Measurements from ENCODE around the gene ZFP90. TPM values are rescaled to one million over a fixed set of nuclear protein-coding genes. Genes with fewer than 3 reads are reported as not detected.

The ZFP90 gene
- total RNA-seq, 3 donors from 2014 or later (not counting 1 experiment from before 2014, with no cell fraction given) = 23.1 to 36.0 (median 35.3) TPM

DNA sequence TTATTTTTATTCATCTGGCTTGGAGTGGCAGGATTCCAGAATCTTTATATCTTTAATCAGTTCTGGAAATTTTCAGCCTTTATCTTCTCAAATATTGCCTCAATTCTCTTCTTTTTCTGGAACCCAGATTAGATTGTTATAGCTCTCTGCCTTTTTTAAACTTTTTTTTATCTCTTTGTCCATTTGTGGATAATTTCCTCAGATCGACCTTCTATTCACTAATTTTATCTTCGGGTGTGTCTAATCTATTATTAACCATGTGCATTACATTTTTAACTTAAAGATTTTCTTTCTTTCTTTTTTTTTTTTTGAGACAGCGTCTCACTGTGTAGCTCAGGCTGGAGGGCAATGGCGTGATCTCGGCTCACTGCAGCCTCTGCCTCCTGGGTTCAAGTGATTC, 5.2 kb upstream of the ZFP90 start:
- ATAC-seq (no peak), DNase-seq (no peak)
- H3K27ac Mint-ChIP-seq = no peak overlapping the region
- no peaks in the 10 kb centered on the region for H3K36me3 Mint-ChIP-seq
- peaks cover 15 to 24% of the 10 kb centered on the region in 2 donors for H3K4me1 Mint-ChIP-seq
- no peaks in the 10 kb centered on the region for H3K9me3 Mint-ChIP-seq
- 100% methylated on average over 5 of the region's 5 CpGs for WGBS (ENCODE audit: insufficient coverage)
- H3K36me3 ChIP-seq (ENCODE audit: control insufficient read depth, insufficient read depth, low read length) = no peaks in the 10 kb centered on the region
- peaks cover 6% of the 10 kb centered on the region for H3K27me3 ChIP-seq (ENCODE audit: control insufficient read depth, insufficient read depth, low read length)
- H3K27ac ChIP-seq (ENCODE audit: low read length) = no peak overlapping the region
- peaks cover 0 to 4% of the 10 kb centered on the region in 2 donors for H3K27me3 Mint-ChIP-seq (ENCODE audit: low read depth in 2 of 2)
- intact Hi-C loops (cut with micrococcal nuclease) = no loop called here
- H3K9me3 ChIP-seq (ENCODE audit: control insufficient read depth, insufficient read depth, low read length) = no peaks in the 10 kb centered on the region
- no peak overlapping the region for H3K4me3 ChIP-seq (ENCODE audit: low read length)
- peaks cover 26% of the 10 kb centered on the region for H3K4me1 ChIP-seq (ENCODE audit: control insufficient read depth, insufficient read depth, low read length)
- H3K4me3 Mint-ChIP-seq = no peak overlapping the region
- TF ChIP-seq, protein P1, sequence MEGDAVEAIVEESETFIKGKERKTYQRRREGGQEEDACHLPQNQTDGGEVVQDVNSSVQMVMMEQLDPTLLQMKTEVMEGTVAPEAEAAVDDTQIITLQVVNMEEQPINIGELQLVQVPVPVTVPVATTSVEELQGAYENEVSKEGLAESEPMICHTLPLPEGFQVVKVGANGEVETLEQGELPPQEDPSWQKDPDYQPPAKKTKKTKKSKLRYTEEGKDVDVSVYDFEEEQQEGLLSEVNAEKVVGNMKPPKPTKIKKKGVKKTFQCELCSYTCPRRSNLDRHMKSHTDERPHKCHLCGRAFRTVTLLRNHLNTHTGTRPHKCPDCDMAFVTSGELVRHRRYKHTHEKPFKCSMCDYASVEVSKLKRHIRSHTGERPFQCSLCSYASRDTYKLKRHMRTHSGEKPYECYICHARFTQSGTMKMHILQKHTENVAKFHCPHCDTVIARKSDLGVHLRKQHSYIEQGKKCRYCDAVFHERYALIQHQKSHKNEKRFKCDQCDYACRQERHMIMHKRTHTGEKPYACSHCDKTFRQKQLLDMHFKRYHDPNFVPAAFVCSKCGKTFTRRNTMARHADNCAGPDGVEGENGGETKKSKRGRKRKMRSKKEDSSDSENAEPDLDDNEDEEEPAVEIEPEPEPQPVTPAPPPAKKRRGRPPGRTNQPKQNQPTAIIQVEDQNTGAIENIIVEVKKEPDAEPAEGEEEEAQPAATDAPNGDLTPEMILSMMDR (IDR thresholded peaks at IDR 0.05) = no peak

DNA sequence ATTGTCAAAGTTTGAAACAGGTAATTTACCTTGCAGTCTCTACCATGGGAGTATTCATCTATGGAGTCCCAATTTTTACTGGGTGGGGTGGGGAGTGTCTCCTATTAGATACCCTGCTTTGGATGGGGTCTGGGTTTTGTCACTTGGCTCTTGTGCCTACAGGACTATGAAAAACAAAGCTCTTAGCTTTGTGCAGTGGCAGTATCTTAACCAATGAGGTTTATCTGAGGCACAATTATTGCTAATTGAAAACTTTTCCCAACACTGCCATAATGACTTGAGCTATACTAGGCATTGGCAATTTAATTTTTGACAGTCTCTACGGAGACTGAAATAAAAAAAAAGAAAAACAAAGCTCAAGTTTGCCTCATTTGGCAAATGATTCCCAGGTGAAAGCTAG, 3.8 kb upstream of the ZFP90 start:
- Mint-ChIP-seq H3K4me3 (no peak overlapping the region), H3K36me3 (no peaks in the 10 kb centered on the region)

DNA sequence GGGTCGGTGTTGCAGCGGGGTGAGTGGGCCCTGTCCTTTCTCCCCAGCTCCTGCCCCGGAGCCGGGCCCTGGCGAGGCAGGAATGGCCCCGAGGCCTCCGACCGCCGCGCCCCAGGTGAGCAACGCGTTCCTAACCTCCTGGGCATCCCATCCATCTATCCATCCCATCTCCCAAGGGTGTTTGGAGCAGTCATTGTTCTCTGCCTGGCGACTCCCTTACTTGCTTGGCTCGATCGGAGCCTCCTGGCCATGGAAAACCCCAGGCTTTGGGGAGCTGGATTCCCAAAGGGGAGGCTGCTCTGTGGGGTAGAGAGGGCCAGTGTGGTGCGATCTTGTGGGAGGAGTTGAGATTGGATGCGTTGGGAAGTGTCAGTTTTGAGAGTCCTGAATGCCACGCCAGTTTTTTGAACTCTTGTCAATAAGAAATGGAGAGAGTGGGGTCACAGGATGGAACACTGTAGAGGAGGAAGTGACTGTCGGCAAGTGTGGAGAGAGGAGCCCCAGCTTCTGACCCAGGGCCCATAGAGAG, 684 bp downstream of the ZFP90 start:
- H3K27me3 ChIP-seq (ENCODE audit: control insufficient read depth, insufficient read depth, low read length) = no peaks in the 10 kb centered on the region
- intact Hi-C loops (cut with micrococcal nuclease) = no loop called here
- H3K27ac ChIP-seq (ENCODE audit: low read length) = peak overlapping the region; percentile 95
- H3K36me3 Mint-ChIP-seq = no peaks in the 10 kb centered on the region
- DNase-seq = peak; percentile 33 to 53
- TF ChIP-seq, protein P1 (IDR thresholded peaks at IDR 0.05) = no peak
- peak overlapping the region; percentile 99 for H3K4me3 Mint-ChIP-seq
- ATAC-seq = peak; percentile 66 to 70 (median 69)
- H3K27me3 Mint-ChIP-seq (ENCODE audit: low read depth in 2 of 2) = no peaks in the 10 kb centered on the region
- no peaks in the 10 kb centered on the region for H3K9me3 Mint-ChIP-seq
- 2% methylated on average over 19 of the region's 19 CpGs for WGBS (ENCODE audit: insufficient coverage)
- H3K36me3 ChIP-seq (ENCODE audit: control insufficient read depth, insufficient read depth, low read length) = peaks cover 5% of the 10 kb centered on the region
- H3K4me3 ChIP-seq (ENCODE audit: low read length) = peak overlapping the region; percentile 99
- H3K4me1 Mint-ChIP-seq = peaks cover 22 to 44% of the 10 kb centered on the region in 2 donors
- H3K27ac Mint-ChIP-seq = peak overlapping the region; percentile 97 to 100
- H3K4me1 ChIP-seq (ENCODE audit: control insufficient read depth, insufficient read depth, low read length) = peaks cover 16% of the 10 kb centered on the region
- no peaks in the 10 kb centered on the region for H3K9me3 ChIP-seq (ENCODE audit: control insufficient read depth, insufficient read depth, low read length)

More for the DNA sequence above, 3.8 kb upstream of the ZFP90 start:
- no peaks in the 10 kb centered on the region for H3K9me3 Mint-ChIP-seq
- H3K9me3 ChIP-seq (ENCODE audit: control insufficient read depth, insufficient read depth, low read length) = no peaks in the 10 kb centered on the region
- peaks cover 21% of the 10 kb centered on the region for H3K4me1 ChIP-seq (ENCODE audit: control insufficient read depth, insufficient read depth, low read length)
- no peak overlapping the region for H3K4me3 ChIP-seq (ENCODE audit: low read length)
- no peak overlapping the region for H3K27ac Mint-ChIP-seq
- DNase-seq = no peak
- no peak overlapping the region for H3K27ac ChIP-seq (ENCODE audit: low read length)
- intact Hi-C loops (cut with micrococcal nuclease) = no loop called here
- H3K36me3 ChIP-seq (ENCODE audit: control insufficient read depth, insufficient read depth, low read length) = no peaks in the 10 kb centered on the region
- TF ChIP-seq, protein P1 (IDR thresholded peaks at IDR 0.05) = no peak
- ATAC-seq = no peak
- 73% methylated on average over 1 of the region's 1 CpG for WGBS (ENCODE audit: insufficient coverage)
- H3K4me1 Mint-ChIP-seq = peaks cover 13 to 24% of the 10 kb centered on the region in 2 donors
- peaks cover 6% of the 10 kb centered on the region for H3K27me3 ChIP-seq (ENCODE audit: control insufficient read depth, insufficient read depth, low read length)
- H3K27me3 Mint-ChIP-seq (ENCODE audit: low read depth in 2 of 2) = peaks cover 0 to 4% of the 10 kb centered on the region in 2 donors

DNA sequence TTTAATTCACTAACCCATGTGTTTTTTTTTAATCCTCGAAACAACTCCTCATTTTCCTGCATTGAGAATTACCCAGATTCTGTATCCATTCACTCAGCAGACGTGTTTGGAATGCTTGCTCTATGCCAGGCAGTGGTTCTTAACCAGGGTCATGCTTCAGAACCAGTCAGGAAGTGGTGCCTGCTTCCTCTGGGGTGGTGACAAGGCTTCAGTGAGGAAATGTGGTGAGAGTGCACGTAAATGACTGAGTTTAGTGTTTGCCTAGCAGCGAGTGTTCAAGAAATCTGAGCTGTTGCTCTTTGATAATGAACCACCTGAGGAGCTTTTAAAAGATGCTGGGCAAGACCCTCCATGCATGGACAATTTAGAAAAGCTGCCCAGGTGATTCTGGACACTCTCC, 9.9 kb downstream of the ZFP90 start:
- Histone ChIP-seq H3K4me3 (ENCODE audit: low read length) (no peak overlapping the region), H3K4me1 (ENCODE audit: control insufficient read depth, insufficient read depth, low read length) (peaks cover 12% of the 10 kb centered on the region), H3K36me3 (ENCODE audit: control insufficient read depth, insufficient read depth, low read length) (peaks cover 20% of the 10 kb centered on the region), H3K27me3 (ENCODE audit: control insufficient read depth, insufficient read depth, low read length) (no peaks in the 10 kb centered on the region), H3K27ac (ENCODE audit: low read length) (peak overlapping the region; percentile 14), H3K9me3 (ENCODE audit: control insufficient read depth, insufficient read depth, low read length) (peaks cover 26% of the 10 kb centered on the region)
- Mint-ChIP-seq H3K36me3 (peaks cover 27% of the 10 kb centered on the region), H3K4me1 (peaks cover 24 to 40% of the 10 kb centered on the region in 2 donors), H3K4me3 (peak overlapping the region; percentile 85), H3K9me3 (peaks cover 5 to 9% of the 10 kb centered on the region in 2 donors), H3K27ac (peak overlapping the region; percentile 93), H3K27me3 (ENCODE audit: low read depth in 2 of 2) (no peaks in the 10 kb centered on the region)
- DNase-seq = peak; percentile 21 to 70
- ATAC-seq = peak; percentile 76 to 100 (median 95)
- intact Hi-C loops (cut with micrococcal nuclease) = no loop called here
- 33% methylated on average over 4 of the region's 4 CpGs for WGBS (ENCODE audit: insufficient coverage)
- TF ChIP-seq, protein P1 (IDR thresholded peaks at IDR 0.05) = no peak

Data from natural killer cell (primary cell).